ENCODE results near the gene SFSWAP.

SFSWAP gene

GRCh38 chr12:131687346-131688125, 23.4 kb upstream of the SFSWAP start:
- Mint-ChIP-seq H3K4me3 (no peak overlapping the region), H3K4me1 (ENCODE audit: low read depth) (peaks cover 5% of the 10 kb centered on the region), H3K27ac (no peak overlapping the region), H3K36me3 (ENCODE audit: low read depth) (no peaks in the 10 kb centered on the region), H3K9me3 (no peaks in the 10 kb centered on the region), H3K27me3 (peaks cover 4% of the 10 kb centered on the region)

DNA sequence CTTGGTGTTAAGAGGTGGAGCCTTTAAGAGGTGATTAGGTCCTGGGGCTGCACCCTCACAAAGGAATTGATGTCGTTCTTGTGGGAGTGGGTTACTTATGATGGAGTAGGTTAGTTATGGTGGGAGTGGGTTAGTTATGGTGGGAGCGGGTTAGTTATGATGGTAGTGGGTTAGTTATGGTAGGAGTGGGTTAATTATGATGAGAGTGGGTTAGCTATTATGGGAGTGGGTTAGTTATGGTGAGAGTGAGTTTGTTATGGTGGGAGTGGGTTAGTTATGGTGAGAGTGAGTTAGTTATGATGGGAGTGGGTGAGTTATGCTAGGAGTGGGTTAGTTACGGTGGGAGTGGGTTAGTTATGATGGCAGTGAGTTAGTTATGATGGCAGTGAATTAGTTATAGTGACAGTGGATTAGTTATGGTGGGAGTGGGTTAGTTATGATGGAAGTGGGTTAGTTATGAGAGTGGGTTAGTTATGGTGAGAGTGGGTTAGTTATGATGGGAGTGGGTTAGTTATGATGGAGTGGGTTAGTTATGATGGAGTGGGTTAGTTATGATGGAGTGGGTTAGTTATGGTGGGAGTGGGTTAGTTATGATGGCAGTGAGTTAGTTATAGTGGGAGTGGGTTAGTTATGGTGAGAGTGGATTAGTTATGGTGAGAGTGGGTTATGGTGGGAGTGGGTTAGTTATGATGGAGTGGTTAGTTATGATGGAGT, 22.6 kb upstream of the SFSWAP start:
- Mint-ChIP-seq H3K4me3 (no peak overlapping the region), H3K27me3 (peaks cover 4% of the 10 kb centered on the region), H3K27ac (no peak overlapping the region), H3K9me3 (no peaks in the 10 kb centered on the region), H3K4me1 (ENCODE audit: low read depth) (no peaks in the 10 kb centered on the region), H3K36me3 (ENCODE audit: low read depth) (no peaks in the 10 kb centered on the region)

GRCh38 chr12:131688845-131689154, 22.1 kb upstream of the SFSWAP start:
- Mint-ChIP-seq H3K36me3 (ENCODE audit: low read depth) (no peaks in the 10 kb centered on the region), H3K27ac (no peak overlapping the region), H3K4me1 (ENCODE audit: low read depth) (no peaks in the 10 kb centered on the region), H3K4me3 (no peak overlapping the region), H3K27me3 (peaks cover 4% of the 10 kb centered on the region), H3K9me3 (no peaks in the 10 kb centered on the region)

GRCh38 chr12:131690320-131690719, 20.6 kb upstream of the SFSWAP start:
- no peaks in the 10 kb centered on the region for H3K9me3 Mint-ChIP-seq
- no peak overlapping the region for H3K4me3 Mint-ChIP-seq
- no peaks in the 10 kb centered on the region for H3K36me3 Mint-ChIP-seq (ENCODE audit: low read depth)
- no peaks in the 10 kb centered on the region for H3K4me1 Mint-ChIP-seq (ENCODE audit: low read depth)
- no peak overlapping the region for H3K27ac Mint-ChIP-seq
- H3K27me3 Mint-ChIP-seq = peaks cover 4% of the 10 kb centered on the region

GRCh38 chr12:131692431-131692830, 18.5 kb upstream of the SFSWAP start:
- Mint-ChIP-seq H3K4me3 (no peak overlapping the region), H3K27me3 (peaks cover 7% of the 10 kb centered on the region), H3K27ac (no peak overlapping the region), H3K36me3 (ENCODE audit: low read depth) (no peaks in the 10 kb centered on the region), H3K9me3 (no peaks in the 10 kb centered on the region), H3K4me1 (ENCODE audit: low read depth) (no peaks in the 10 kb centered on the region)

- H3K36me3 Mint-ChIP-seq (ENCODE audit: low read depth) = no peaks in the 10 kb centered on the region
- peaks cover 7% of the 10 kb centered on the region for H3K27me3 Mint-ChIP-seq
- H3K4me1 Mint-ChIP-seq (ENCODE audit: low read depth) = no peaks in the 10 kb centered on the region
- no peak overlapping the region for H3K27ac Mint-ChIP-seq
- H3K4me3 Mint-ChIP-seq = no peak overlapping the region
- no peaks in the 10 kb centered on the region for H3K9me3 Mint-ChIP-seq
Measured at GRCh38 chr12:131693149-131693548, 17.7 kb upstream of the SFSWAP start.

GRCh38 chr12:131694116-131694838, 16.6 kb upstream of the SFSWAP start:
- Mint-ChIP-seq H3K9me3 (no peaks in the 10 kb centered on the region), H3K36me3 (ENCODE audit: low read depth) (no peaks in the 10 kb centered on the region), H3K4me3 (no peak overlapping the region), H3K4me1 (ENCODE audit: low read depth) (no peaks in the 10 kb centered on the region), H3K27ac (no peak overlapping the region), H3K27me3 (peaks cover 9% of the 10 kb centered on the region)

GRCh38 chr12:131695968-131696367, 14.9 kb upstream of the SFSWAP start:
- peaks cover 12% of the 10 kb centered on the region for H3K27me3 Mint-ChIP-seq
- H3K4me1 Mint-ChIP-seq (ENCODE audit: low read depth) = no peaks in the 10 kb centered on the region
- H3K9me3 Mint-ChIP-seq = no peaks in the 10 kb centered on the region
- H3K4me3 Mint-ChIP-seq = no peak overlapping the region
- no peaks in the 10 kb centered on the region for H3K36me3 Mint-ChIP-seq (ENCODE audit: low read depth)
- no peak overlapping the region for H3K27ac Mint-ChIP-seq

- H3K36me3 Mint-ChIP-seq (ENCODE audit: low read depth) = no peaks in the 10 kb centered on the region
- no peaks in the 10 kb centered on the region for H3K4me1 Mint-ChIP-seq (ENCODE audit: low read depth)
- H3K27ac Mint-ChIP-seq = no peak overlapping the region
- no peaks in the 10 kb centered on the region for H3K9me3 Mint-ChIP-seq
- H3K27me3 Mint-ChIP-seq = peaks cover 10% of the 10 kb centered on the region
- H3K4me3 Mint-ChIP-seq = no peak overlapping the region
Measured at GRCh38 chr12:131698286-131698685, 12.6 kb upstream of the SFSWAP start.

DNA sequence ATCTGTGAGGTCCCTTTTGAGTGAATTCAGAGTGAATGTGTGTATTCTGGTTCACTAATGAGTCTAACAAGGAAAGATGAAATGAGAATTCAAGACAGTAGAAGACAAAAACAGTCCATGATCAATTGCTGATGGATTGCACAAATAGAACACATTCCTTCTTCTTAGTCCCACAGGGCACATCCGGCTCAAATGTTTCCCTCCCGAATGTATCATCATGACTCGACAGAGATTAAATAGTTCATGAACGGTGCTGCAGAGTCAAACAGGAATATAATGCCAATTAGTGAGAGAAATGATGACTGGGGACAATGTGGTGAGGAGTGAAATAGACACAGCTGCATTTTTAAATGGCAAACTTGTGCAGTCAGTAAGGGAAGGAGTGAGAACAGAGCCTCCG, 11.5 kb upstream of the SFSWAP start:
- H3K9me3 Mint-ChIP-seq = no peaks in the 10 kb centered on the region
- H3K4me1 Mint-ChIP-seq (ENCODE audit: low read depth) = no peaks in the 10 kb centered on the region
- peaks cover 13% of the 10 kb centered on the region for H3K27me3 Mint-ChIP-seq
- no peak overlapping the region for H3K27ac Mint-ChIP-seq
- no peaks in the 10 kb centered on the region for H3K36me3 Mint-ChIP-seq (ENCODE audit: low read depth)
- no peak overlapping the region for H3K4me3 Mint-ChIP-seq

GRCh38 chr12:131700271-131700670, 10.6 kb upstream of the SFSWAP start:
- Mint-ChIP-seq H3K9me3 (peaks cover 8% of the 10 kb centered on the region), H3K36me3 (ENCODE audit: low read depth) (no peaks in the 10 kb centered on the region)

GRCh38 chr12:131701705-131702572, 9.0 kb upstream of the SFSWAP start:
- Mint-ChIP-seq H3K36me3 (ENCODE audit: low read depth) (no peaks in the 10 kb centered on the region), H3K4me3 (no peak overlapping the region), H3K4me1 (ENCODE audit: low read depth) (no peaks in the 10 kb centered on the region), H3K9me3 (peaks cover 11% of the 10 kb centered on the region), H3K27ac (no peak overlapping the region), H3K27me3 (peaks cover 19% of the 10 kb centered on the region)

More at GRCh38 chr12:131700271-131700670, 10.6 kb upstream of the SFSWAP start:
- no peaks in the 10 kb centered on the region for H3K4me1 Mint-ChIP-seq (ENCODE audit: low read depth)
- H3K4me3 Mint-ChIP-seq = no peak overlapping the region
- H3K27ac Mint-ChIP-seq = no peak overlapping the region
- peaks cover 21% of the 10 kb centered on the region for H3K27me3 Mint-ChIP-seq

- Mint-ChIP-seq H3K27me3 (peaks cover 19% of the 10 kb centered on the region), H3K4me3 (no peak overlapping the region), H3K4me1 (ENCODE audit: low read depth) (no peaks in the 10 kb centered on the region), H3K36me3 (ENCODE audit: low read depth) (no peaks in the 10 kb centered on the region), H3K9me3 (peaks cover 11% of the 10 kb centered on the region), H3K27ac (no peak overlapping the region)
Measured at GRCh38 chr12:131702573-131702877, 8.4 kb upstream of the SFSWAP start.

DNA sequence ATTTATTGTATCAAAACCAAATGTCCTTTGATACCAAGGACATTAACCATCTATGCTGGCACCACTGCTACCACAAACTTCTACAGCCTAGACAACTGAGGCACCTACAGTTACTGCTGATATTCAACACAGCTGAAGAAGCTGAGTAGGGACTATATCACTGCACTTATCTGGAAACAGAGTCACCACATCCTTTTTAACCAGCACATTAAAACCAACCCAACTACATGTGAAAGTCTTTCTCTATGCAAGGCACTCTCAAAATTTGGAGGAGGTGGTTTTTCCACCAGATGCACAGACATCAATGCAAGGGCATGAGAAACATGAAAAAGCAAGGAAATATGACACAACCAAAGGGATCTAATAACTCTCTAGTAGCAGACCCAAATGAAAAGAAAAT, 7.7 kb upstream of the SFSWAP start:
- Mint-ChIP-seq H3K4me3 (no peak overlapping the region), H3K36me3 (ENCODE audit: low read depth) (no peaks in the 10 kb centered on the region), H3K27me3 (peaks cover 19% of the 10 kb centered on the region), H3K27ac (no peak overlapping the region), H3K4me1 (ENCODE audit: low read depth) (no peaks in the 10 kb centered on the region), H3K9me3 (peaks cover 11% of the 10 kb centered on the region)

DNA sequence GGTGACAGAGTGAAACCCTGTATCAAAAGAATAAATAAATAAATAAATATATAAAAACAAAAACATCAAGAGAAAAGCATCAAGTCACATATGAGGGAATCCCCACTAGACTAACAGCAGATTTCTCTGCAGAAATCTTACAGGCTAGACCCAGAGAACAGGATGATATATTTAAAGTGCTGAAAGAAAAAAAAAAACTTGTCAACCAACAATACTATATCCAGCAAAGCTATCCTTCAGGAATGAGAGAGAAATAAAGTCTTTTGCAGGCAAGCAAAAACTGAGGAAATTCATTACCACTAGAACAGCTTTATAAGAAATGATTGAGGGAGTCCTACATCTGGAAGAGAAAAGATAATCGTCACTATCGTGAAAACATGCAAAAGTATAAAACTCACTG, 6.4 kb upstream of the SFSWAP start:
- Mint-ChIP-seq H3K36me3 (ENCODE audit: low read depth) (no peaks in the 10 kb centered on the region), H3K27me3 (peaks cover 14% of the 10 kb centered on the region), H3K9me3 (peaks cover 11% of the 10 kb centered on the region), H3K4me3 (no peak overlapping the region), H3K27ac (no peak overlapping the region), H3K4me1 (ENCODE audit: low read depth) (peaks cover 3% of the 10 kb centered on the region)

All from stimulated activated naive CD8-positive, alpha-beta T cell treated with anti-CD3 and anti-CD28 coated beads, Interleukin-15, Interleukin-2, amounts not matched to agents 100 ng/mL and 50 ng/mL, for 24 hours (primary cell).